BLaER1 (cell line): Measurements from ENCODE around the gene IKZF2.

Experiments
- H3K27ac ChIP-seq: shearing (Covaris generic); formaldehyde crosslinking; 2 replicates; pipeline ENCODE4 v1.8.1; 2022
- H3K27me3 ChIP-seq: shearing (Covaris generic); formaldehyde crosslinking; 2 replicates; pipeline ENCODE4 v1.8.1; 2022
- H3K36me3 ChIP-seq: shearing (Covaris generic); formaldehyde crosslinking; 2 replicates; pipeline ENCODE4 v1.8.1; 2022
- H3K4me1 ChIP-seq: shearing (Covaris generic); formaldehyde crosslinking; 2 replicates; pipeline ENCODE4 v1.8.1; 2022
- H3K4me2 ChIP-seq: shearing (Covaris generic); formaldehyde crosslinking; 2 replicates; pipeline ENCODE4 v1.8.1; 2022
- H3K4me3 ChIP-seq: shearing (Covaris generic); formaldehyde crosslinking; 2 replicates; pipeline ENCODE4 v1.8.1; 2022
- H3K9ac ChIP-seq: shearing (Covaris generic); formaldehyde crosslinking; 2 replicates; pipeline ENCODE4 v1.8.1; 2022
- H3K9me3 ChIP-seq: shearing (Covaris generic); formaldehyde crosslinking; 2 replicates; pipeline ENCODE4 v1.8.1; 2022
- H4K20me1 ChIP-seq: shearing (Covaris generic); formaldehyde crosslinking; 2 replicates; pipeline ENCODE4 v1.8.1; 2022
- Cebpa-rat ChIP-seq: shearing (Covaris generic); IDR thresholded peaks from 2 replicates; pipeline ENCODE4 v1.8.1; 2022

The IKZF2 gene

GRCh38 chr2:213156717-213157116 is 5.3 kb upstream of the IKZF2 start:
- H3K36me3 ChIP-seq, result no peaks in the 10 kb centered on the region
- no peaks in the 10 kb centered on the region for H3K9me3 ChIP-seq
- no peak overlapping the region for H3K4me2 ChIP-seq
- H3K4me3 ChIP-seq, result no peak overlapping the region
- H3K4me1 ChIP-seq, result peaks cover 13% of the 10 kb centered on the region; the same call in 1 of the 2 replicates
- TF ChIP-seq Cebpa-rat, result no peak
- no peaks in the 10 kb centered on the region for H4K20me1 ChIP-seq
- H3K9ac ChIP-seq, result no peak overlapping the region
- H3K27me3 ChIP-seq, result peaks cover 6% of the 10 kb centered on the region; the same call in 1 of the 2 replicates
- H3K27ac ChIP-seq, result no peak overlapping the region

GRCh38 chr2:213152888-213153287 is 1.5 kb upstream of the IKZF2 start:
- H3K4me1 ChIP-seq, result peaks cover 29% of the 10 kb centered on the region
- peak overlapping the region; percentile 83 for H3K4me3 ChIP-seq
- H3K27ac ChIP-seq, result no peak overlapping the region
- no peaks in the 10 kb centered on the region for H4K20me1 ChIP-seq
- peaks cover 6% of the 10 kb centered on the region; the same call in 1 of the 2 replicates for H3K27me3 ChIP-seq
- H3K9ac ChIP-seq, result peak overlapping the region; percentile 81
- H3K4me2 ChIP-seq, result peak overlapping the region; percentile 81
- TF ChIP-seq Cebpa-rat, result no peak
- H3K36me3 ChIP-seq, result no peaks in the 10 kb centered on the region
- H3K9me3 ChIP-seq, result no peaks in the 10 kb centered on the region

- Histone ChIP-seq H3K9me3 (no peaks in the 10 kb centered on the region), H4K20me1 (no peaks in the 10 kb centered on the region), H3K36me3 (no peaks in the 10 kb centered on the region), H3K4me3 (peak overlapping the region; percentile 83), H3K27ac (peak overlapping the region; percentile 80), H3K4me2 (peak overlapping the region; percentile 81), H3K4me1 (peaks cover 34% of the 10 kb centered on the region), H3K27me3 (peaks cover 6% of the 10 kb centered on the region; the same call in 1 of the 2 replicates), H3K9ac (peak overlapping the region; percentile 81)
- TF ChIP-seq Cebpa-rat, result no peak
Observed at GRCh38 chr2:213152065-213152794, 818 bp upstream of the IKZF2 start.

GRCh38 chr2:213150315-213151097 is 906 bp downstream of the IKZF2 start:
- Histone ChIP-seq H3K36me3 (no peaks in the 10 kb centered on the region), H3K9me3 (no peaks in the 10 kb centered on the region), H3K9ac (peak overlapping the region; percentile 81), H4K20me1 (no peaks in the 10 kb centered on the region), H3K4me3 (peak overlapping the region; percentile 83), H3K4me1 (peaks cover 46% of the 10 kb centered on the region), H3K4me2 (peak overlapping the region; percentile 90), H3K27ac (peak overlapping the region; percentile 80), H3K27me3 (peaks cover 6% of the 10 kb centered on the region; the same call in 1 of the 2 replicates)
- TF ChIP-seq Cebpa-rat, result no peak

GRCh38 chr2:213149949-213150314 is 1.5 kb downstream of the IKZF2 start:
- no peak for TF ChIP-seq Cebpa-rat
- Histone ChIP-seq H3K9me3 (no peaks in the 10 kb centered on the region), H3K4me1 (peaks cover 51% of the 10 kb centered on the region), H3K27me3 (peaks cover 6% of the 10 kb centered on the region; the same call in 1 of the 2 replicates), H3K36me3 (no peaks in the 10 kb centered on the region), H3K27ac (peak overlapping the region; percentile 39), H3K4me3 (peak overlapping the region; percentile 83), H3K9ac (peak overlapping the region; percentile 72), H4K20me1 (no peaks in the 10 kb centered on the region), H3K4me2 (peak overlapping the region; percentile 90)

- Histone ChIP-seq H3K36me3 (no peaks in the 10 kb centered on the region), H3K27ac (peak overlapping the region; percentile 39; the same call in 1 of the 2 replicates), H3K4me2 (peak overlapping the region; percentile 90), H4K20me1 (no peaks in the 10 kb centered on the region), H3K9ac (peak overlapping the region; percentile 72), H3K9me3 (no peaks in the 10 kb centered on the region), H3K4me1 (peaks cover 54% of the 10 kb centered on the region), H3K4me3 (peak overlapping the region; percentile 83), H3K27me3 (peaks cover 6% of the 10 kb centered on the region; the same call in 1 of the 2 replicates)
- no peak for TF ChIP-seq Cebpa-rat
Observed at GRCh38 chr2:213149294-213149875, 2.0 kb downstream of the IKZF2 start.

GRCh38 chr2:213148572-213149261 is 2.7 kb downstream of the IKZF2 start:
- no peak overlapping the region for H3K27ac ChIP-seq

GRCh38 chr2:213147538-213147937 is 3.9 kb downstream of the IKZF2 start:
- Histone ChIP-seq H3K36me3 (no peaks in the 10 kb centered on the region; the same call in 1 of the 2 replicates), H3K27ac (no peak overlapping the region), H3K4me3 (peak overlapping the region; percentile 83; the same call in 1 of the 2 replicates), H3K27me3 (peaks cover 3% of the 10 kb centered on the region; the same call in 1 of the 2 replicates), H3K9me3 (no peaks in the 10 kb centered on the region), H3K4me2 (peak overlapping the region; percentile 90), H3K4me1 (peaks cover 44% of the 10 kb centered on the region), H3K9ac (no peak overlapping the region), H4K20me1 (no peaks in the 10 kb centered on the region)
- TF ChIP-seq Cebpa-rat, result no peak

More at GRCh38 chr2:213148572-213149261, 2.7 kb downstream of the IKZF2 start:
- H3K9ac ChIP-seq, result peak overlapping the region; percentile 72
- H3K9me3 ChIP-seq, result no peaks in the 10 kb centered on the region
- no peaks in the 10 kb centered on the region for H3K36me3 ChIP-seq
- H3K4me1 ChIP-seq, result peaks cover 54% of the 10 kb centered on the region
- H3K27me3 ChIP-seq, result peaks cover 6% of the 10 kb centered on the region; the same call in 1 of the 2 replicates
- peak overlapping the region; percentile 83 for H3K4me3 ChIP-seq
- peak overlapping the region; percentile 90 for H3K4me2 ChIP-seq
- no peak for TF ChIP-seq Cebpa-rat
- H4K20me1 ChIP-seq, result no peaks in the 10 kb centered on the region

- Histone ChIP-seq H3K36me3 (no peaks in the 10 kb centered on the region; the same call in 1 of the 2 replicates), H3K27ac (no peak overlapping the region), H3K4me2 (peak overlapping the region; percentile 55), H3K9ac (peak overlapping the region; percentile 31; the same call in 1 of the 2 replicates), H3K27me3 (no peaks in the 10 kb centered on the region), H3K4me3 (no peak overlapping the region), H4K20me1 (no peaks in the 10 kb centered on the region), H3K9me3 (no peaks in the 10 kb centered on the region), H3K4me1 (peaks cover 41% of the 10 kb centered on the region)
- TF ChIP-seq Cebpa-rat, result no peak
Observed at GRCh38 chr2:213145715-213146242, 5.6 kb downstream of the IKZF2 start.
